ENCODE results near the gene KCNN4. TPM values are rescaled to one million over a fixed set of nuclear protein-coding genes. Genes with fewer than 3 reads are reported as not detected.

Gene KCNN4
- total RNA-seq, 2 donors from 2014 or later = 2.8 to 3.5 TPM

DNA sequence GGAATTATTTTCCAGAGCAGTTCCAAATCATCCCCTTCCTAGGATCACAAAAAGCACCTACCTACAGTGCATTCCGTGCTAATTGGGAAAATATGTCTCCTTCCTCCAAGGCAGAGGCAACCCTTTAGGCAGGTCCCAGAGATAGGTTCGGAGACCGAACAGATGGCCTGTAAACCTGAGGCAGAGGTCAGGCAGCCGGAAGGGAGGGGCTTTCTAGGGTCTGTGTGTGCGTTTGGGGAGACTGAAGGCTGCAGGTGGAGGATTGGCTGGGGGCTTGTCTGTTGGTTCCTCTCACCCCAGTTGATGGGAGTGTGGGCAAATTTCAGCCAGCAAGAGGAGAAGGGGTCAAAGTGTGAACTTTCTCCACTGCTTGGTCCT lies 7.1 kb downstream of the KCNN4 start:
- ATAC-seq (ENCODE audit: insufficient number of reproducible peaks, low FRiP score, low read depth) = no peak
- Histone ChIP-seq H3K4me3 (no peak overlapping the region), H3K4me1 (ENCODE audit: control insufficient read depth in 1 of 2, low read depth in 2 of 2) (peaks cover 8 to 15% of the 10 kb centered on the region in 2 donors), H3K27me3 (replicated peaks; ENCODE audit: insufficient read depth) (no peaks in the 10 kb centered on the region), H3K36me3 (no peaks in the 10 kb centered on the region), H3K27ac (no peak overlapping the region), H3K9me3 (no peaks in the 10 kb centered on the region)
- TF ChIP-seq, protein P1, sequence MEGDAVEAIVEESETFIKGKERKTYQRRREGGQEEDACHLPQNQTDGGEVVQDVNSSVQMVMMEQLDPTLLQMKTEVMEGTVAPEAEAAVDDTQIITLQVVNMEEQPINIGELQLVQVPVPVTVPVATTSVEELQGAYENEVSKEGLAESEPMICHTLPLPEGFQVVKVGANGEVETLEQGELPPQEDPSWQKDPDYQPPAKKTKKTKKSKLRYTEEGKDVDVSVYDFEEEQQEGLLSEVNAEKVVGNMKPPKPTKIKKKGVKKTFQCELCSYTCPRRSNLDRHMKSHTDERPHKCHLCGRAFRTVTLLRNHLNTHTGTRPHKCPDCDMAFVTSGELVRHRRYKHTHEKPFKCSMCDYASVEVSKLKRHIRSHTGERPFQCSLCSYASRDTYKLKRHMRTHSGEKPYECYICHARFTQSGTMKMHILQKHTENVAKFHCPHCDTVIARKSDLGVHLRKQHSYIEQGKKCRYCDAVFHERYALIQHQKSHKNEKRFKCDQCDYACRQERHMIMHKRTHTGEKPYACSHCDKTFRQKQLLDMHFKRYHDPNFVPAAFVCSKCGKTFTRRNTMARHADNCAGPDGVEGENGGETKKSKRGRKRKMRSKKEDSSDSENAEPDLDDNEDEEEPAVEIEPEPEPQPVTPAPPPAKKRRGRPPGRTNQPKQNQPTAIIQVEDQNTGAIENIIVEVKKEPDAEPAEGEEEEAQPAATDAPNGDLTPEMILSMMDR (IDR thresholded peaks at IDR 0.05) = no peak
- no peak for DNase-seq (ENCODE audit: low spot score)

DNA sequence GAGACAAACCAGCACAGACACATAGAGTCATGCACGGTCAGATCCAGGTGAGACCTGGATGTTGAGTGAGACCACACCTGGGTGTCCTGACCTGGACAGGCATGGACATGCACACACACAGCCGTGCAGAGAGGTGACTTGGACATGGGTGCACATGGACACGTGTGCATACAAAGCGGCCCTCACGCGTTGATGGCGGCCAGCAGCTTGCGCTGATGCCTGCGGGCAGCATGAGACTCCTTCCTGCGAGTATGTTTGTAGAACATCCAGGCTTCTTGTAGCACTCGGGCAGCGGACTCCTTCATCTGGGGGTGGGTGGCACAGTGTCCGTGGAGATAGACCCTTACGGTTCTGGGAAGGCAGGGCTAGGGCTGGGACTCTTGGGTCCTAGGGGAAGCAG lies 11.5 kb downstream of the KCNN4 start:
- TF ChIP-seq, protein P1 (IDR thresholded peaks at IDR 0.05) = no peak
- H3K36me3 ChIP-seq = no peaks in the 10 kb centered on the region
- no peak overlapping the region for H3K27ac ChIP-seq
- DNase-seq (ENCODE audit: low spot score) (no peak), ATAC-seq (ENCODE audit: insufficient number of reproducible peaks, low FRiP score, low read depth) (no peak)
- H3K27me3 ChIP-seq (replicated peaks; ENCODE audit: insufficient read depth) = no peaks in the 10 kb centered on the region
- H3K9me3 ChIP-seq = no peaks in the 10 kb centered on the region
- H3K4me1 ChIP-seq (ENCODE audit: control insufficient read depth in 1 of 2, low read depth in 2 of 2) = peaks cover 14 to 21% of the 10 kb centered on the region in 2 donors
- no peak overlapping the region for H3K4me3 ChIP-seq

GRCh38 chr19:43768273-43769050 lies 12.3 kb downstream of the KCNN4 start:
- H3K36me3 ChIP-seq = no peaks in the 10 kb centered on the region
- DNase-seq (ENCODE audit: low spot score) (no peak), ATAC-seq (ENCODE audit: insufficient number of reproducible peaks, low FRiP score, low read depth) (no peak)
- TF ChIP-seq, protein P1 (IDR thresholded peaks at IDR 0.05) = no peak
- no peak overlapping the region for H3K4me3 ChIP-seq
- no peaks in the 10 kb centered on the region for H3K9me3 ChIP-seq
- H3K4me1 ChIP-seq (ENCODE audit: control insufficient read depth in 1 of 2, low read depth in 2 of 2) = peaks cover 14 to 21% of the 10 kb centered on the region in 2 donors
- no peaks in the 10 kb centered on the region for H3K27me3 ChIP-seq (replicated peaks; ENCODE audit: insufficient read depth)
- H3K27ac ChIP-seq = no peak overlapping the region

DNA sequence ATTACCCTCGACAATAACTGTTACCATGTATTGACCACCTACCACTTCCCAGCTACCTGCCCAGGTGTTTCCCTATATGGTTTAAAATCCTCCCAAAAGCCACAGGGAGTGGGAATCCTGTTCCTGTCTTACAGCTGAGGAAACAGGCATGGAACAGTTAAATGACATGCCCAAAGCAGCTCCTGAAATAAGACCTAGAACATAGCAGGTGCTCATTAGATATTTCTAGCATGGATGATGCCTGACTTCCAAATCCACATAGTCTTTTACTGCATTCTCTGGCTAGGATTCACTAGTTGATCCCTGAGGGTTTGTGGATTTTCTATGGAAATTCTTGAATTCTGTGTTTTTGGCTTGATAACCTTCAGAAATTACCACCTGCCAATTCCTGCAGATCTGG lies 13.0 kb downstream of the KCNN4 start:
- Histone ChIP-seq H3K4me3 (no peak overlapping the region), H3K4me1 (ENCODE audit: control insufficient read depth in 1 of 2, low read depth in 2 of 2) (peaks cover 17 to 28% of the 10 kb centered on the region in 2 donors), H3K9me3 (no peaks in the 10 kb centered on the region), H3K36me3 (no peaks in the 10 kb centered on the region), H3K27me3 (replicated peaks; ENCODE audit: insufficient read depth) (no peaks in the 10 kb centered on the region), H3K27ac (no peak overlapping the region)
- DNase-seq (ENCODE audit: low spot score) (no peak), ATAC-seq (ENCODE audit: insufficient number of reproducible peaks, low FRiP score, low read depth) (no peak)
- TF ChIP-seq, protein P1 (IDR thresholded peaks at IDR 0.05) = no peak

- H3K27me3 ChIP-seq (replicated peaks; ENCODE audit: insufficient read depth) = no peaks in the 10 kb centered on the region
- H3K9me3 ChIP-seq = no peaks in the 10 kb centered on the region
- H3K4me1 ChIP-seq (ENCODE audit: control insufficient read depth in 1 of 2, low read depth in 2 of 2) = peaks cover 18 to 28% of the 10 kb centered on the region in 2 donors
- ATAC-seq (ENCODE audit: insufficient number of reproducible peaks, low FRiP score, low read depth) = no peak
- H3K4me3 ChIP-seq = no peak overlapping the region
- TF ChIP-seq, protein P1 (IDR thresholded peaks at IDR 0.05) = no peak
- DNase-seq (ENCODE audit: low spot score) = no peak
- no peaks in the 10 kb centered on the region for H3K36me3 ChIP-seq
- no peak overlapping the region for H3K27ac ChIP-seq
Observed at GRCh38 chr19:43767316-43767715, 13.5 kb downstream of the KCNN4 start.
